ENCODE measurements around the gene INSYN1. TPM values are rescaled to one million over a fixed set of nuclear protein-coding genes. Genes with fewer than 3 reads are reported as not detected.

Gene INSYN1, protein sequence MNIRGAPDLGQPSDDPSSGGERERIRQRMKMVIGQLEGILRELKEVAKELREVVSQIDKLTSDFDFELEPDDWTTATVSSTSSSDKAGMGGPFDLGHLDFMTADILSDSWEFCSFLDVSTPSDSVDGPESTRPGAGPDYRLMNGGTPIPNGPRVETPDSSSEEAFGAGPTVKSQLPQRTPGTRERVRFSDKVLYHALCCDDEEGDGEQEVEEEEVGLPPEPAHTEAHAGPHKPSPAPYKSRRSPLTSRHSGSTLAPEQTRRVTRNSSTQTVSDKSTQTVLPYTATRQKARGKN
- total RNA-seq (2014; rRNA removed; shearing (Covaris generic)) = not detected in 2 replicates
- not detected in 2 replicates for total RNA-seq (2022)
- not detected for Bru-seq, nascent RNA
- BruChase-seq, experiment 1, labeled RNA remaining after a 6-hour chase = not detected
- not detected for BruChase-seq, experiment 2, labeled RNA remaining after a 2-hour chase
- long read RNA-seq = 0 reads

- no TSS peak for BruUV-seq (replicated peaks)
- intact Hi-C loops (cut with micrococcal nuclease; ENCODE audit: unreplicated experiment) = no loop called here
- no peaks in the 10 kb centered on the region for H3K9me2 ChIP-seq (ENCODE audit: insufficient read depth, low read length)
- H3K9me3 ChIP-seq (ENCODE audit: low read length) = no peaks in the 10 kb centered on the region
- no peak for TF ChIP-seq EZH2phosphoT487 (IDR thresholded peaks at IDR 0.05; ENCODE audit: borderline replicate concordance, low read depth, low read length)
- TF ChIP-seq, protein P1, sequence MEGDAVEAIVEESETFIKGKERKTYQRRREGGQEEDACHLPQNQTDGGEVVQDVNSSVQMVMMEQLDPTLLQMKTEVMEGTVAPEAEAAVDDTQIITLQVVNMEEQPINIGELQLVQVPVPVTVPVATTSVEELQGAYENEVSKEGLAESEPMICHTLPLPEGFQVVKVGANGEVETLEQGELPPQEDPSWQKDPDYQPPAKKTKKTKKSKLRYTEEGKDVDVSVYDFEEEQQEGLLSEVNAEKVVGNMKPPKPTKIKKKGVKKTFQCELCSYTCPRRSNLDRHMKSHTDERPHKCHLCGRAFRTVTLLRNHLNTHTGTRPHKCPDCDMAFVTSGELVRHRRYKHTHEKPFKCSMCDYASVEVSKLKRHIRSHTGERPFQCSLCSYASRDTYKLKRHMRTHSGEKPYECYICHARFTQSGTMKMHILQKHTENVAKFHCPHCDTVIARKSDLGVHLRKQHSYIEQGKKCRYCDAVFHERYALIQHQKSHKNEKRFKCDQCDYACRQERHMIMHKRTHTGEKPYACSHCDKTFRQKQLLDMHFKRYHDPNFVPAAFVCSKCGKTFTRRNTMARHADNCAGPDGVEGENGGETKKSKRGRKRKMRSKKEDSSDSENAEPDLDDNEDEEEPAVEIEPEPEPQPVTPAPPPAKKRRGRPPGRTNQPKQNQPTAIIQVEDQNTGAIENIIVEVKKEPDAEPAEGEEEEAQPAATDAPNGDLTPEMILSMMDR (conservative IDR thresholded peaks at IDR 0.05; ENCODE audit: low read length) = no peak
- H4K20me1 ChIP-seq (ENCODE audit: insufficient read depth, low read length) = no peaks in the 10 kb centered on the region
- no peak within 1 kb of the TSS for H3K4me3 ChIP-seq (ENCODE audit: low read depth, low read length, poor library complexity, severe bottlenecking)
- H3K27ac ChIP-seq (ENCODE audit: low read depth, low read length, poor library complexity, severe bottlenecking) = no peak within 1 kb of the TSS
- H3K4me1 ChIP-seq (ENCODE audit: insufficient read depth, low read length, poor library complexity, severe bottlenecking) = no peaks in the 10 kb centered on the region
- DNase-seq (ENCODE audit: low spot score) = no peak
- CTCF ChIA-PET (ENCODE audit: unreplicated experiment) = no interaction called here
- POLR2A ChIA-PET = interaction anchor here (0.9 kb wide), 1 partner anchor 9 kb away, joined by 3 read pairs; no protein-coding TSS in a partner anchor
- H2AFZ ChIP-seq (ENCODE audit: low read length) = no peak within 1 kb of the TSS
- H3K79me2 ChIP-seq (ENCODE audit: insufficient read depth, low read depth, low read length) = no peaks in the 10 kb centered on the region
- no peak within 1 kb of the TSS for H3K4me2 ChIP-seq (ENCODE audit: low read length)
- no peaks in the 10 kb centered on the region for H3K36me3 ChIP-seq (ENCODE audit: insufficient read depth, low read length)
Observed at GRCh38 chr15:73753250-73754130, at the start of gene INSYN1. Gene INSYN1, minus strand, starts transcription at chr15:73753351. Its CDS starts 2,221 bp downstream, at chr15:73751130.

- Histone ChIP-seq H3K79me2 (ENCODE audit: insufficient read depth, low read depth, low read length) (no peaks in the 10 kb centered on the region), H3K27ac (ENCODE audit: low read depth, low read length, poor library complexity, severe bottlenecking) (no peak overlapping the region), H3K36me3 (ENCODE audit: insufficient read depth, low read length) (no peaks in the 10 kb centered on the region), H3K9me3 (ENCODE audit: low read length) (no peaks in the 10 kb centered on the region), H3K4me3 (ENCODE audit: low read depth, low read length, poor library complexity, severe bottlenecking) (no peak overlapping the region), H2AFZ (ENCODE audit: low read length) (no peak overlapping the region), H4K20me1 (ENCODE audit: insufficient read depth, low read length) (no peaks in the 10 kb centered on the region), H3K4me1 (ENCODE audit: insufficient read depth, low read length, poor library complexity, severe bottlenecking) (no peaks in the 10 kb centered on the region), H3K4me2 (ENCODE audit: low read length) (no peak overlapping the region), H3K9me2 (ENCODE audit: insufficient read depth, low read length) (no peaks in the 10 kb centered on the region)
- no TSS peak for BruUV-seq (replicated peaks)
- ChIA-PET POLR2A (no interaction called here), CTCF (ENCODE audit: unreplicated experiment) (no interaction called here)
- no peak for DNase-seq (ENCODE audit: low spot score)
- no peak for TF ChIP-seq EZH2phosphoT487 (IDR thresholded peaks at IDR 0.05; ENCODE audit: borderline replicate concordance, low read depth, low read length)
- TF ChIP-seq, protein P1 (conservative IDR thresholded peaks at IDR 0.05; ENCODE audit: low read length) = no peak
- intact Hi-C loops (cut with micrococcal nuclease; ENCODE audit: unreplicated experiment) = no loop called here
Observed at GRCh38 chr15:73802431-73803041, 49.4 kb upstream of the INSYN1 start.
